ENCODE data around the gene CDC5L. TPM values are rescaled to one million over a fixed set of nuclear protein-coding genes. Genes with fewer than 3 reads are reported as not detected.

Gene CDC5L
- total and polyA plus RNA-seq, 2 of the 13 experiments (the other 11 are each of a cell fraction or from before 2014, with no cell fraction given), result 11.0 to 34.2 TPM

DNA sequence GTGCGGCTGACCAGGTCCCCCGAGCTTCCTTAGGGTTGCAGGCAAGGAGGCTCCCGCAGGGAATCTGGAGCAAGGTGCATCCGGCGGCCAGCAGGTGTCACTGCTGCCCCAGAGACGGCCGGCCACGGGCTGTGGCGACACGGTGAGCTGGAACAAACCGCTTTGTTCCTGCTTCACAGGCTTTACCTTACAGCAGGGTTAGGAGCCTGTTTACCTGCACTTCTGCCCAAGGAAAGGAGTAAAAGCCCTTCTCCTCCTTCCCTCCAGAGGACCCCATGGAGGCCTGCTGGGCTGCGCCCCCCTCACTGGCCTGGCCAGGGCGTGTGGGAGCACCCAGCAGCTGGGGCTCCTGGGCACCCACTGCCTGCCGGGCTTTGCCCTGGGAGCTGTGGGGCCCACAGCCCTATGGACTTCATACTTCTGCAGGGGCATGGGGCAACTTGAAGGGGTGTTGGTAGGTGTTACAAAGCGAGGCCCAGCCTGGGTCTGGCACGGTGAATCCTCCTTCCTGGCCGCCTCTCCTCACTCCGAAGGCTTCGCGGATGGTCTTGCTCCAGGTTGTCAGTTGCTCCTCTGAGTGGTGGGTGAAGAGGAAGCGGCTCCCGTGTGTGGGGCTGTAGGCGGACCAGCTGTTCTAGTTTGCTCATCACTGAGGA, 88.4 kb downstream of the CDC5L start (continued):
- TF ChIP-seq ZNF512B (CRISPR knock-in tag; IDR thresholded peaks at IDR 0.05; ENCODE audit: borderline replicate concordance) (0 out of 2 replicates have a peak, but pooled peaks have one; percentile 27), HIC2 (CRISPR knock-in tag; IDR thresholded peaks at IDR 0.05; ENCODE audit: low read depth) (no peak; the same call in 1 of the 2 replicates), KLF16 (CRISPR knock-in tag; IDR thresholded peaks at IDR 0.05) (peak in 1 of 2 experiments; percentile 82; a peak in 2 of 4 replicates), PRDM10 (CRISPR knock-in tag; IDR thresholded peaks at IDR 0.05; ENCODE audit: low read depth) (0 out of 2 replicates have a peak, but pooled peaks have one; percentile 37), MEIS1 (CRISPR knock-in tag; IDR thresholded peaks at IDR 0.05; ENCODE audit: borderline replicate concordance) (peak; percentile 80), ZNF234 (CRISPR knock-in tag; conservative IDR thresholded peaks at IDR 0.05) (no peak), MTA1 (CRISPR knock-in tag; IDR thresholded peaks at IDR 0.05; ENCODE audit: borderline replicate concordance) (peak; percentile 83; the same call in 1 of the 2 replicates), ZNF878 (CRISPR knock-in tag; IDR thresholded peaks at IDR 0.05) (no peak), ZNF644 (CRISPR knock-in tag; IDR thresholded peaks at IDR 0.05; ENCODE audit: low read depth) (no peak), ZNF556 (CRISPR knock-in tag; IDR thresholded peaks at IDR 0.05; ENCODE audit: borderline replicate concordance) (peak; percentile 37; the same call in 1 of the 2 replicates), KDM5B (CRISPR knock-in tag; IDR thresholded peaks at IDR 0.05; ENCODE audit: borderline replicate concordance) (peak; percentile 62), ZNF205 (CRISPR knock-in tag; IDR thresholded peaks at IDR 0.05) (0 out of 2 replicates have a peak, but pooled peaks have one; percentile 44), GTF3A (CRISPR knock-in tag; conservative IDR thresholded peaks at IDR 0.05) (0 out of 2 replicates have a peak, but pooled peaks have one; percentile 83), MEF2D (CRISPR knock-in tag; IDR thresholded peaks at IDR 0.05) (no peak), ZSCAN12 (CRISPR knock-in tag; IDR thresholded peaks at IDR 0.05) (no peak), ZNF781 (CRISPR knock-in tag; IDR thresholded peaks at IDR 0.05; ENCODE audit: borderline replicate concordance, not compliant biosample characterization) (no peak), LBX2 (CRISPR knock-in tag; IDR thresholded peaks at IDR 0.05; ENCODE audit: borderline replicate concordance) (no peak), MEIS2 (CRISPR knock-in tag; IDR thresholded peaks at IDR 0.05) (0 out of 2 replicates have a peak, but pooled peaks have one; percentile 7), PTBP1 (IDR thresholded peaks at IDR 0.05; ENCODE audit: low read depth, low read length, poor library complexity, severe bottlenecking) (no peak), RBM39 (IDR thresholded peaks at IDR 0.05; ENCODE audit: low read depth, low read length, poor library complexity, severe bottlenecking) (peak; percentile 48)
